Breast epithelium (tissue), 4 donors: ENCODE data around the gene SAGE1. TPM values are rescaled to one million over a fixed set of nuclear protein-coding genes. Genes with fewer than 3 reads are reported as not detected.

ENCODE experiments used
- DNase-seq, 2 donors: peaks; one replicate each; pipeline ENCODE4 v3.0.0-alpha.2; 2019; ENCODE audit warnings: low spot score in 2 of 2
- H3K27ac ChIP-seq, 2 donors: fragments of 200-600 bp; sonication (generic) in 1 of 2; one replicate each; pipeline ENCODE4 v1.5.1; 2016 to 2019; ENCODE audit warnings: mild to moderate bottlenecking in 1 of 2
- H3K27me3 ChIP-seq, 2 donors: fragments of 200-600 bp; sonication (generic) in 1 of 2; one replicate each; pipeline versions ENCODE4 v1.5.1 to v1.6.0; 2017 to 2019; ENCODE audit warnings: control low read depth in 1 of 2, mild to moderate bottlenecking in 1 of 2
- H3K36me3 ChIP-seq: fragments of 200-600 bp; one replicate; pipeline ENCODE4 v1.5.1; 2019
- H3K4me1 ChIP-seq, 2 donors: fragments of 200-600 bp; sonication (generic); one replicate each; pipeline ENCODE4 v1.5.1; 2016 to 2019; ENCODE audit warnings: control low read depth in 1 of 2
- H3K4me3 ChIP-seq, 3 donors: fragments of 200-600 bp; sonication (generic); 1 replicate in 2 of 3; 2 replicates in 1 of 3; pipeline ENCODE4 v1.5.1; 2016 to 2019; ENCODE audit warnings: mild to moderate bottlenecking in 3 of 3, moderate library complexity in 2 of 3
- H3K9me3 ChIP-seq, 2 donors: fragments of 200-600 bp; sonication (generic) in 1 of 2; one replicate each; pipeline ENCODE4 v1.5.1; 2016 to 2019; ENCODE audit warnings: control low read depth in 1 of 2
- CTCF ChIP-seq, 3 donors: fragments of 450-650 bp; IDR thresholded peaks; one replicate each; pipeline ENCODE4 v1.5.1; 2016 to 2017; ENCODE audit warnings: antibody characterized with exemption in 3 of 3, mild to moderate bottlenecking in 3 of 3, moderate library complexity in 3 of 3
- POLR2A ChIP-seq: fragments of 450-650 bp; IDR thresholded peaks from one replicate; pipeline ENCODE4 v1.6.1; 2016; ENCODE audit warnings: antibody characterized with exemption, mild to moderate bottlenecking, moderate library complexity
- POLR2AphosphoS5 ChIP-seq, 3 donors: sonication (generic); formaldehyde crosslinking; IDR thresholded peaks; one replicate each; pipeline ENCODE4 v1.6.1; 2017; ENCODE audit warnings: antibody characterized with exemption in 3 of 3
- intact Hi-C: fragments of 100-400 bp; cut with DNase I; formaldehyde crosslinking; loops from one replicate; pipeline ENCODE4 v1.15.1; 2023; ENCODE audit warnings: low total_unique reads
- total RNA-seq, 3 donors: library from RNA; depleted of rRNA; stranded (reverse); fragments of >200 nt; gene quantifications; one replicate each; pipeline ENCODE4 v1.1.0, GENCODE V29; 2016

SAGE1 gene
- total RNA-seq, 3 donors from 2014 or later: not detected

GRCh38 chrX:135931644-135932487, 38.4 kb downstream of the SAGE1 start:
- Histone ChIP-seq H3K27ac (no peak overlapping the region), H3K36me3 (no peaks in the 10 kb centered on the region), H3K4me1 (no peaks in the 10 kb centered on the region), H3K9me3 (no peaks in the 10 kb centered on the region), H3K4me3 (no peak overlapping the region), H3K27me3 (peaks cover 0 to 5% of the 10 kb centered on the region in 2 donors)
- DNase-seq: no peak
- intact Hi-C loops: no loop called here
- TF ChIP-seq POLR2A: no peak
- TF ChIP-seq CTCF (IDR thresholded peaks at IDR 0.05): peak in 2 of 3 donors; percentile 36 to 48
- no peak for TF ChIP-seq POLR2AphosphoS5 (IDR thresholded peaks at IDR 0.05)

- Histone ChIP-seq H3K4me3 (no peak overlapping the region), H3K9me3 (no peaks in the 10 kb centered on the region), H3K36me3 (no peaks in the 10 kb centered on the region), H3K4me1 (no peaks in the 10 kb centered on the region), H3K27ac (no peak overlapping the region), H3K27me3 (peaks cover 0 to 7% of the 10 kb centered on the region in 2 donors)
- intact Hi-C loops: no loop called here
- no peak for TF ChIP-seq POLR2AphosphoS5 (IDR thresholded peaks at IDR 0.05)
- TF ChIP-seq POLR2A: no peak
- TF ChIP-seq CTCF (IDR thresholded peaks at IDR 0.05): no peak
- no peak for DNase-seq
Observed at GRCh38 chrX:135944486-135944885, 51.0 kb downstream of the SAGE1 start.

- Histone ChIP-seq H3K4me1 (no peaks in the 10 kb centered on the region), H3K4me3 (no peak overlapping the region), H3K9me3 (no peaks in the 10 kb centered on the region), H3K27me3 (peaks cover 0 to 12% of the 10 kb centered on the region in 2 donors), H3K36me3 (no peaks in the 10 kb centered on the region), H3K27ac (no peak overlapping the region)
- intact Hi-C loops: no loop called here
- TF ChIP-seq POLR2AphosphoS5 (IDR thresholded peaks at IDR 0.05) (no peak), CTCF (IDR thresholded peaks at IDR 0.05) (no peak), POLR2A (no peak)
- DNase-seq: no peak
Observed at GRCh38 chrX:135951291-135951690, 57.8 kb downstream of the SAGE1 start.

Other genes with a start within 250 kb of the SAGE1 start
- not detected for gene CT45A1, start 180.1 kb upstream of the SAGE1 start, total RNA-seq
- gene CT45A3, start 125.5 kb upstream of the SAGE1 start, total RNA-seq: not detected
- not detected for gene CT45A5, start 108.2 kb upstream of the SAGE1 start, total RNA-seq
- not detected for gene CT45A6, start 90.9 kb upstream of the SAGE1 start, total RNA-seq
- gene CT45A2, start 73.7 kb upstream of the SAGE1 start, total RNA-seq: not detected
- not detected for gene CT45A7, start 56.4 kb upstream of the SAGE1 start, total RNA-seq
- gene CT45A8, start 39.2 kb upstream of the SAGE1 start, total RNA-seq: not detected
- not detected for gene CT45A9, start 21.9 kb upstream of the SAGE1 start, total RNA-seq
- not detected for gene CT45A10, start 272 bp upstream of the SAGE1 start, total RNA-seq
- gene MMGT1, start 80.3 kb downstream of the SAGE1 start, total RNA-seq: 10 to 100 TPM; 22.0 to 33.1 (median 25.6) TPM
- 10 to 100 TPM; 12.5 to 17.1 (median 12.9) TPM for gene SLC9A6, start 91.7 kb downstream of the SAGE1 start, total RNA-seq